Measurements from ENCODE around the gene PCA3.

- TF ChIP-seq CTCF (IDR thresholded peaks at IDR 0.05) (no peak), POLR2A (IDR thresholded peaks at IDR 0.05) (no peak)
Measured at GRCh38 chr9:76812591-76812990, 48.4 kb downstream of the PCA3 start.
